ENCODE results near the gene RHBDL1. TPM values are rescaled to one million over a fixed set of nuclear protein-coding genes. Genes with fewer than 3 reads are reported as not detected.

RHBDL1 gene
- total RNA-seq, 1 experiment from 2014 or later: 2.3 TPM

- no peak for DNase-seq (ENCODE audit: extremely low read depth, low read depth)
Measured at GRCh38 chr16:672371-672770, 3.1 kb upstream of the RHBDL1 start.

GRCh38 chr16:672851-673250 is 2.6 kb upstream of the RHBDL1 start:
- DNase-seq (ENCODE audit: extremely low read depth, low read depth): no peak

GRCh38 chr16:673399-673991 is 2.0 kb upstream of the RHBDL1 start:
- DNase-seq (ENCODE audit: extremely low read depth, low read depth): no peak

- DNase-seq (ENCODE audit: extremely low read depth, low read depth): no peak
Measured at GRCh38 chr16:674214-674881, 1.1 kb upstream of the RHBDL1 start.

- DNase-seq (ENCODE audit: extremely low read depth, low read depth): no peak
Measured at GRCh38 chr16:675884-676564, 553 bp downstream of the RHBDL1 start.

- no peak for DNase-seq (ENCODE audit: extremely low read depth, low read depth)
Measured at GRCh38 chr16:676565-676902, 1.1 kb downstream of the RHBDL1 start.

GRCh38 chr16:676913-677312 is 1.4 kb downstream of the RHBDL1 start:
- no peak for DNase-seq (ENCODE audit: extremely low read depth, low read depth)

GRCh38 chr16:677316-678190 is 2.1 kb downstream of the RHBDL1 start:
- DNase-seq (ENCODE audit: extremely low read depth, low read depth): no peak

GRCh38 chr16:678209-678857 is 2.9 kb downstream of the RHBDL1 start:
- no peak for DNase-seq (ENCODE audit: extremely low read depth, low read depth)

GRCh38 chr16:678858-679813 is 3.7 kb downstream of the RHBDL1 start:
- DNase-seq (ENCODE audit: extremely low read depth, low read depth): no peak

- DNase-seq (ENCODE audit: extremely low read depth, low read depth): peak; percentile 86
Measured at GRCh38 chr16:679814-680624, 4.5 kb downstream of the RHBDL1 start, which contains the start of gene STUB1. STUB1 (plus strand) TSS chr16:680410; CDS start chr16:680526, 116 bp downstream.

GRCh38 chr16:680625-680945 is 5.1 kb downstream of the RHBDL1 start:
- no peak for DNase-seq (ENCODE audit: extremely low read depth, low read depth)

- DNase-seq (ENCODE audit: extremely low read depth, low read depth): no peak
Measured at GRCh38 chr16:680967-681745, 5.7 kb downstream of the RHBDL1 start.

- no peak for DNase-seq (ENCODE audit: extremely low read depth, low read depth)
Measured at GRCh38 chr16:681746-682427, 6.4 kb downstream of the RHBDL1 start.

GRCh38 chr16:682493-683395 is 7.3 kb downstream of the RHBDL1 start:
- DNase-seq (ENCODE audit: extremely low read depth, low read depth): no peak

GRCh38 chr16:683396-684070 is 8.1 kb downstream of the RHBDL1 start:
- no peak for DNase-seq (ENCODE audit: extremely low read depth, low read depth)

Data from NCI-H460 (cell line).